Parathyroid adenoma (tissue), 2 donors: Measurements from ENCODE around the gene HYOU1.

Source experiments
- H2AFZ ChIP-seq: fragments of 300-600 bp; sonication (generic); one replicate; pipeline ENCODE4 v1.7.0; 2017; ENCODE audit warnings: antibody characterized with exemption, mild to moderate bottlenecking
- H3K27ac ChIP-seq: fragments of 300-600 bp; sonication (generic); one replicate; pipeline ENCODE4 v1.7.0; 2017
- H3K27me3 ChIP-seq: fragments of 300-600 bp; sonication (generic); one replicate; pipeline ENCODE4 v1.7.0; 2017; ENCODE audit warnings: low read length; ENCODE audit not compliant: control insufficient read depth, insufficient read depth
- H3K36me3 ChIP-seq: fragments of 300-600 bp; sonication (generic); one replicate; pipeline ENCODE4 v1.7.0; 2017; ENCODE audit warnings: low read length; ENCODE audit not compliant: control insufficient read depth, insufficient read depth
- H3K4me1 ChIP-seq: fragments of 300-600 bp; sonication (generic); one replicate; pipeline ENCODE4 v1.7.0; 2017; ENCODE audit warnings: control low read depth
- H3K4me2 ChIP-seq: fragments of 300-600 bp; sonication (generic); one replicate; pipeline ENCODE4 v1.7.0; 2017; ENCODE audit warnings: low read length
- H3K4me3 ChIP-seq: fragments of 300-600 bp; sonication (generic); one replicate; pipeline ENCODE4 v1.7.0; 2017; ENCODE audit warnings: low read depth, low read length
- H3K79me2 ChIP-seq: fragments of 300-600 bp; sonication (generic); one replicate; pipeline ENCODE4 v1.7.0; 2017; ENCODE audit warnings: control low read depth
- H3K9ac ChIP-seq: fragments of 300-600 bp; sonication (generic); one replicate; pipeline ENCODE4 v1.7.0; 2017; ENCODE audit warnings: mild to moderate bottlenecking
- H3K9me3 ChIP-seq: fragments of 300-600 bp; sonication (generic); one replicate; pipeline ENCODE4 v1.7.0; 2017; ENCODE audit warnings: low read length; ENCODE audit not compliant: control insufficient read depth
- TF ChIP-seq, protein P1 (sequence below): fragments of 300-600 bp; sonication (generic); IDR thresholded peaks from one replicate; pipeline ENCODE4 v1.7.0; 2017; ENCODE audit warnings: antibody characterized with exemption, mild to moderate bottlenecking
- donor health status: primary hyperparathyroidism.

The HYOU1 gene

GRCh38 chr11:119091178-119091577 lies 34.2 kb upstream of the HYOU1 start:
- H3K79me2 ChIP-seq = no peaks in the 10 kb centered on the region
- no peak overlapping the region for H3K27ac ChIP-seq
- H3K9me3 ChIP-seq = no peaks in the 10 kb centered on the region
- H3K36me3 ChIP-seq = no peaks in the 10 kb centered on the region
- H2AFZ ChIP-seq = no peak overlapping the region
- TF ChIP-seq, protein P1, sequence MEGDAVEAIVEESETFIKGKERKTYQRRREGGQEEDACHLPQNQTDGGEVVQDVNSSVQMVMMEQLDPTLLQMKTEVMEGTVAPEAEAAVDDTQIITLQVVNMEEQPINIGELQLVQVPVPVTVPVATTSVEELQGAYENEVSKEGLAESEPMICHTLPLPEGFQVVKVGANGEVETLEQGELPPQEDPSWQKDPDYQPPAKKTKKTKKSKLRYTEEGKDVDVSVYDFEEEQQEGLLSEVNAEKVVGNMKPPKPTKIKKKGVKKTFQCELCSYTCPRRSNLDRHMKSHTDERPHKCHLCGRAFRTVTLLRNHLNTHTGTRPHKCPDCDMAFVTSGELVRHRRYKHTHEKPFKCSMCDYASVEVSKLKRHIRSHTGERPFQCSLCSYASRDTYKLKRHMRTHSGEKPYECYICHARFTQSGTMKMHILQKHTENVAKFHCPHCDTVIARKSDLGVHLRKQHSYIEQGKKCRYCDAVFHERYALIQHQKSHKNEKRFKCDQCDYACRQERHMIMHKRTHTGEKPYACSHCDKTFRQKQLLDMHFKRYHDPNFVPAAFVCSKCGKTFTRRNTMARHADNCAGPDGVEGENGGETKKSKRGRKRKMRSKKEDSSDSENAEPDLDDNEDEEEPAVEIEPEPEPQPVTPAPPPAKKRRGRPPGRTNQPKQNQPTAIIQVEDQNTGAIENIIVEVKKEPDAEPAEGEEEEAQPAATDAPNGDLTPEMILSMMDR = no peak
- no peak overlapping the region for H3K4me2 ChIP-seq
- H3K9ac ChIP-seq = no peak overlapping the region
- H3K27me3 ChIP-seq = no peaks in the 10 kb centered on the region
- peaks cover 7% of the 10 kb centered on the region for H3K4me1 ChIP-seq
- H3K4me3 ChIP-seq = no peak overlapping the region

DNA sequence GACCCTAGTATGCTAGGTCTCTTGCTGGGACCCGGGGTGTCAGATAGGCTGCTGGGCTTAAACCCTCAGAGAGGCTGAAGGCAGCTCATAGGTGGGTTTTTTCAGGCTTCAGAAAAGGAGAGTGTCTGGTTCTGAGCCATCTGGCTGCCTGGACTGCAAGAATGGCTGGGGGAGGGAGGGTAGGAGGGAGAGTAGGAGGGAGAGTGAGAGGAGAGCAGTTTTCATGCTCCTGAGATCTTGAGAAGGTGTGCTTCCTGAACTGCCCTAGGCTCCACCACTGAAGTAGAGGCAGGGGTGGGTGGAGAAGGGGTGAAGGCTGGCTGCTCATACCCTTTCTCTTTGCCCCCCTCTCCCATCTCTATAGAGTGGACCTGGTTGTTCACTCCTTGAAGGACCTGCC lies 32.3 kb upstream of the HYOU1 start:
- Histone ChIP-seq H3K4me1 (peaks cover 14% of the 10 kb centered on the region), H3K27ac (no peak overlapping the region), H3K36me3 (no peaks in the 10 kb centered on the region), H3K4me2 (no peak overlapping the region), H3K27me3 (no peaks in the 10 kb centered on the region), H3K4me3 (no peak overlapping the region), H3K79me2 (no peaks in the 10 kb centered on the region), H3K9ac (no peak overlapping the region), H3K9me3 (no peaks in the 10 kb centered on the region), H2AFZ (no peak overlapping the region)
- TF ChIP-seq, protein P1 = no peak

GRCh38 chr11:119088406-119088805 lies 31.4 kb upstream of the HYOU1 start:
- Histone ChIP-seq H3K27ac (no peak overlapping the region), H3K36me3 (no peaks in the 10 kb centered on the region), H3K4me1 (peaks cover 10% of the 10 kb centered on the region), H3K4me2 (no peak overlapping the region), H3K27me3 (no peaks in the 10 kb centered on the region), H3K9ac (no peak overlapping the region), H3K9me3 (no peaks in the 10 kb centered on the region), H3K4me3 (no peak overlapping the region), H2AFZ (no peak overlapping the region), H3K79me2 (no peaks in the 10 kb centered on the region)
- TF ChIP-seq, protein P1 = no peak

DNA sequence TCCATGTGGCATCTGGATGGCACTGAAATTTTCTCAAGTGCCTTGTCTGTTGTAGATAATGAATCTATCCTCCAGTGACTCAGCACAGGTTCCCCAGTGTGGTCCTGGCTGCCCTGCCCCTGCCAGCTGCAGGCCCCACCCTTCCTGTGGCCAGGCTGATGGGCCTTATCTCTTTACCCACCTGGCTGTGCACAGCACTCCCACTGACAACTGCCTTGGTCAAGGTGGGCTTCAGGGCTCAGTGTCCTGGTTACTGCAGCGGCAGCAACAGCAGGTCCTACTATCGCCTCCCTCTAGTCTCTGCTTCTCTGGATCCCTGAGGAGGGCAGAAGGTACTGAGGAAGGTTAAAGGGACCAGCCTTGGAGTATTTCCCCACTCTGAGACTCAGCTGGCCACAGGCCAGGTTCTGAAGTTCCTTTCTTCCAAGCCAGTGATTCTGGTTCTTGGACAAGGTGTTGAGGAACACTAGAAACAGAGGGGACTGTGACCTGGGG lies 30.8 kb upstream of the HYOU1 start:
- TF ChIP-seq, protein P1 = no peak
- Histone ChIP-seq H3K36me3 (no peaks in the 10 kb centered on the region), H3K4me1 (peaks cover 7% of the 10 kb centered on the region), H3K4me2 (no peak overlapping the region), H3K9ac (no peak overlapping the region), H3K4me3 (no peak overlapping the region), H3K79me2 (no peaks in the 10 kb centered on the region), H3K27me3 (no peaks in the 10 kb centered on the region), H2AFZ (no peak overlapping the region), H3K27ac (no peak overlapping the region), H3K9me3 (no peaks in the 10 kb centered on the region)

DNA sequence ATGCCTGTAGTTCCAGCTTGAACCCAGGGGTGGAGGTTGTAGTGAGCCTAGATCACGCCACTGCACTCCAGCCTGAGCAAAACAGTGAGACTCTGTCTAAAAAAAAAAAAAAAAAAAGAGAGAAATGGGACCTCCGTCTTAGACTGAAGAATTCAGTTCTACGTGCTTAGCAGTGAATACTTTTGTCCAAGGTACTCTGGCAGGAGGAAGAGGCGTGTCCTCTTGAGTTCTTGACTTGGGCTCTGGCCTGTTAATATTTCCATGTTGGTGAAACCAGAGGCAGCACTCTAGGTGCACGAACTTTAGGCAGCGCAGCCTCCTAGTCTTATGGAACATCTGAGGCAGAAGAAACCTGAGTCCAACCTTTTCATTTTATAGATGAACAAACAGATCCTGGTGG lies 30.1 kb upstream of the HYOU1 start:
- Histone ChIP-seq H3K27ac (no peak overlapping the region), H3K27me3 (no peaks in the 10 kb centered on the region)

More for the DNA sequence above, 30.1 kb upstream of the HYOU1 start:
- H3K79me2 ChIP-seq = no peaks in the 10 kb centered on the region
- no peak overlapping the region for H3K4me2 ChIP-seq
- TF ChIP-seq, protein P1 = no peak
- no peak overlapping the region for H3K4me3 ChIP-seq
- no peak overlapping the region for H3K9ac ChIP-seq
- H3K9me3 ChIP-seq = no peaks in the 10 kb centered on the region
- no peaks in the 10 kb centered on the region for H3K36me3 ChIP-seq
- H2AFZ ChIP-seq = no peak overlapping the region
- peaks cover 7% of the 10 kb centered on the region for H3K4me1 ChIP-seq
